B cell (primary cell): ENCODE measurements around the gene IFRD1. TPM values are rescaled to one million over a fixed set of nuclear protein-coding genes. Genes with fewer than 3 reads are reported as not detected.

Experiments used
- ATAC-seq: fragments of 200-7000 bp; cut with Tn5 transposase; one replicate; pipeline ENCODE4 v1.10.0; 2021; ENCODE audit warnings: low read depth, mild to moderate bottlenecking, moderate number of reproducible peaks, moderate library complexity
- CTCF ChIA-PET: fragments of 350-600 bp; sonication (Branson Sonifier 250); formaldehyde crosslinking; loops from one replicate; lab custom pipeline; 2021; ENCODE audit warnings: antibody characterized with exemption, inconsistent platforms; lab: Charles Lee
- POLR2A ChIA-PET: fragments of 350-600 bp; sonication (Branson Sonifier 250); formaldehyde crosslinking; loops from one replicate; lab custom pipeline; 2021; ENCODE audit warnings: antibody characterized with exemption; lab: Charles Lee
- DNase-seq: peaks from one replicate; pipeline ENCODE4 v3.0.0; 2013
- H2AFZ ChIP-seq: 2 replicates; pipeline ENCODE4 v1.6.1; 2012; ENCODE audit warnings: mild to moderate bottlenecking, low read depth, low read length; ENCODE audit not compliant: insufficient read depth, poor library complexity, severe bottlenecking
- H3K27ac ChIP-seq, 2 donors: 1 replicate in 1 of 2; 2 replicates in 1 of 2; pipeline ENCODE4 v1.5.1; 2012 to 2013; ENCODE audit warnings: low read length in 2 of 2, mild to moderate bottlenecking in 2 of 2, moderate library complexity in 1 of 2
- H3K27me3 ChIP-seq, 4 experiments: fragments of 200-600 bp in 1 of 4; sonication (generic) in 1 of 4; replicated peaks in 1 of 4; 1 replicate in 2 of 4; 2 replicates in 2 of 4; pipeline versions ENCODE4 v1.6.1 to v1.7.0; 2013 to 2016; ENCODE audit warnings: low read length in 3 of 4, mild to moderate bottlenecking in 2 of 4, mixed read lengths in 1 of 4, moderate library complexity in 1 of 4; ENCODE audit not compliant: insufficient read depth in 4 of 4, control insufficient read depth in 3 of 4; ENCODE audit errors: control extremely low read depth in 1 of 4
- H3K36me3 ChIP-seq, 2 experiments: replicated peaks in 1 of 2; 1 replicate in 1 of 2; 2 replicates in 1 of 2; pipeline versions ENCODE4 v1.6.1 to v1.7.1; 2013; ENCODE audit warnings: low read length in 1 of 2; ENCODE audit not compliant: insufficient read depth in 2 of 2, control insufficient read depth in 1 of 2; ENCODE audit errors: control extremely low read depth in 1 of 2, extremely low read depth in 1 of 2
- H3K4me1 ChIP-seq, 2 donors: fragments of 200-600 bp in 1 of 2; sonication (generic) in 1 of 2; 1 replicate in 1 of 2; 2 replicates in 1 of 2; pipeline versions ENCODE4 v1.5.1 to v1.6.1; 2013 to 2017; ENCODE audit warnings: low read length in 2 of 2; ENCODE audit not compliant: control insufficient read depth in 2 of 2, insufficient read depth in 2 of 2
- H3K4me2 ChIP-seq: replicated peaks from 2 replicates; pipeline ENCODE3; 2012; ENCODE audit warnings: mild to moderate bottlenecking, low read depth, low read length; ENCODE audit not compliant: poor library complexity, severe bottlenecking
- H3K4me3 ChIP-seq, 5 experiments: fragments of 200-600 bp in 1 of 5; sonication (generic) in 1 of 5; 1 replicate in 3 of 5; 2 replicates in 2 of 5; pipeline versions ENCODE4 v1.5.1 to v1.7.0; 2011 to 2016; ENCODE audit warnings: low read length in 4 of 5, mild to moderate bottlenecking in 4 of 5, low read depth in 2 of 5, control low read depth in 1 of 5, moderate library complexity in 1 of 5; ENCODE audit not compliant: insufficient read depth in 1 of 5; ENCODE audit errors: control extremely low read depth in 1 of 5, extremely low read depth in 1 of 5
- H3K79me2 ChIP-seq: fragments of 200-600 bp; sonication (generic); one replicate; pipeline ENCODE4 v1.6.0; 2016; ENCODE audit warnings: low read length; ENCODE audit not compliant: control insufficient read depth, insufficient read depth
- H3K9ac ChIP-seq: fragments of 200-600 bp; sonication (generic); 2 replicates; pipeline ENCODE4 v1.6.1; 2017; ENCODE audit warnings: mild to moderate bottlenecking, low read length, moderate library complexity
- H3K9me3 ChIP-seq, 3 donors: one replicate each; pipeline versions ENCODE4 v1.6.1 to v1.7.1; 2013; ENCODE audit warnings: low read length in 2 of 3; ENCODE audit not compliant: control insufficient read depth in 2 of 3, insufficient read depth in 1 of 3; ENCODE audit errors: control extremely low read depth in 1 of 3
- H4K20me1 ChIP-seq: 2 replicates; pipeline ENCODE4 v1.6.0; 2012; ENCODE audit warnings: mild to moderate bottlenecking, low read length; ENCODE audit not compliant: insufficient read depth, control insufficient read depth, poor library complexity, severe bottlenecking
- H3K27ac Mint-ChIP-seq: one replicate; pipeline ENCODE4 v1.8.0; 2021; ENCODE audit warnings: mixed read lengths
- H3K27me3 Mint-ChIP-seq: one replicate; pipeline ENCODE4 v1.8.0; 2021; ENCODE audit warnings: mixed read lengths
- H3K4me1 Mint-ChIP-seq: one replicate; pipeline ENCODE4 v1.8.0; 2021; ENCODE audit warnings: mixed read lengths
- H3K4me3 Mint-ChIP-seq: one replicate; pipeline ENCODE4 v1.8.0; 2021; ENCODE audit warnings: mixed read lengths
- H3K9me3 Mint-ChIP-seq: one replicate; pipeline ENCODE4 v1.8.0; 2022; ENCODE audit warnings: mixed read lengths; ENCODE audit not compliant: insufficient read depth
- EZH2 ChIP-seq: IDR thresholded peaks from 2 replicates; pipeline ENCODE4 v1.6.1; 2012; ENCODE audit warnings: borderline replicate concordance, low read depth, mild to moderate bottlenecking, moderate library complexity, low read length; ENCODE audit not compliant: insufficient read depth, poor library complexity, severe bottlenecking
- WGBS: methylation state at CpG from one replicate; pipeline ENCODE4 v1.1.5; 2013; ENCODE audit warnings: missing lambda C conversion rate; ENCODE audit not compliant: insufficient coverage; 5-methylcytosine and 5-hydroxymethylcytosine counted together
- intact Hi-C: fragments of 100-400 bp; cut with micrococcal nuclease; formaldehyde crosslinking; loops from one replicate; pipeline ENCODE4 v1.10.0; 2022
- polyA plus RNA-seq: library from polyadenylated mRNA; depleted of rRNA; stranded (reverse); fragments of >200 nt; gene quantifications from 2 replicates; pipeline ENCODE4 v1.2.3, GENCODE V29; 2012
- total RNA-seq, 2 donors: library from RNA; stranded (reverse); fragments of 120-200 nt in 1 of 2; gene quantifications; 1 replicate in 1 of 2; 2 replicates in 1 of 2; pipeline versions ENCODE4 v1.2.3 to v1.2.4, GENCODE V29; 2013 to 2022
- TF ChIP-seq, protein P1 (sequence below): fragments of 200-600 bp; IDR thresholded peaks from one replicate; pipeline ENCODE4 v1.8.0; 2022; ENCODE audit warnings: antibody characterized with exemption, mild to moderate bottlenecking

Gene IFRD1
- total and polyA plus RNA-seq, 2 donors (not counting 1 experiment from before 2014, with no cell fraction given), result 54.1 to 106 TPM

DNA sequence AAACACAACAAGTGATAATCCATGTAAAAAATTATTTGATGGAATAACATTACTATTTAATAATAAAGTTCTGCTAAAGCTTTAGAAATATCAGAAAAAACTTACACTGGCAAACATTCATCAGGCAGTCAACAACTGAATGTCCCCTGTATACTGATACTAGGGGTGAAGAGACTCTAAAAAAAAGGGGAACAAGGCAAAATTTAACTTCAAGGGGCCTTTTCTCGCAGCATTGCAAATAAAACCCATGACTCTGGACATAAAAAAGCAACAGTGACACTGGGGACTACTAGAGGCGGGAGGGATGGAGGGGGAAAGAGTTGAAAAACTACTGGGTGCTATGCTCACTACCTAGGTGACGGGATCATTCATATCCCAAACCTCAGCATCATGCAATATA is 5.8 kb upstream of the IFRD1 start:
- no peak overlapping the region for H3K4me3 ChIP-seq
- no CpG with 5 or more reads among the region's 3 CpGs for WGBS
- intact Hi-C loops, result no loop called here
- no peaks in the 10 kb centered on the region for H3K27me3 ChIP-seq
- no peaks in the 10 kb centered on the region for H4K20me1 ChIP-seq
- H2AFZ ChIP-seq, result no peak overlapping the region
- H3K79me2 ChIP-seq, result no peaks in the 10 kb centered on the region
- H3K27ac ChIP-seq, result no peak overlapping the region
- no peak for ATAC-seq
- H3K27ac Mint-ChIP-seq, result no peak overlapping the region
- no peaks in the 10 kb centered on the region for H3K36me3 ChIP-seq
- CTCF ChIA-PET, result no interaction called here
- no peak overlapping the region for H3K4me2 ChIP-seq
- no peak overlapping the region for H3K9ac ChIP-seq
- H3K9me3 ChIP-seq, result no peaks in the 10 kb centered on the region
- DNase-seq, result no peak
- TF ChIP-seq, protein P1, sequence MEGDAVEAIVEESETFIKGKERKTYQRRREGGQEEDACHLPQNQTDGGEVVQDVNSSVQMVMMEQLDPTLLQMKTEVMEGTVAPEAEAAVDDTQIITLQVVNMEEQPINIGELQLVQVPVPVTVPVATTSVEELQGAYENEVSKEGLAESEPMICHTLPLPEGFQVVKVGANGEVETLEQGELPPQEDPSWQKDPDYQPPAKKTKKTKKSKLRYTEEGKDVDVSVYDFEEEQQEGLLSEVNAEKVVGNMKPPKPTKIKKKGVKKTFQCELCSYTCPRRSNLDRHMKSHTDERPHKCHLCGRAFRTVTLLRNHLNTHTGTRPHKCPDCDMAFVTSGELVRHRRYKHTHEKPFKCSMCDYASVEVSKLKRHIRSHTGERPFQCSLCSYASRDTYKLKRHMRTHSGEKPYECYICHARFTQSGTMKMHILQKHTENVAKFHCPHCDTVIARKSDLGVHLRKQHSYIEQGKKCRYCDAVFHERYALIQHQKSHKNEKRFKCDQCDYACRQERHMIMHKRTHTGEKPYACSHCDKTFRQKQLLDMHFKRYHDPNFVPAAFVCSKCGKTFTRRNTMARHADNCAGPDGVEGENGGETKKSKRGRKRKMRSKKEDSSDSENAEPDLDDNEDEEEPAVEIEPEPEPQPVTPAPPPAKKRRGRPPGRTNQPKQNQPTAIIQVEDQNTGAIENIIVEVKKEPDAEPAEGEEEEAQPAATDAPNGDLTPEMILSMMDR, result no peak
- TF ChIP-seq EZH2, result no peak
- H3K9me3 Mint-ChIP-seq, result no peaks in the 10 kb centered on the region
- POLR2A ChIA-PET, result no interaction called here
- no peaks in the 10 kb centered on the region for H3K27me3 Mint-ChIP-seq
- H3K4me3 Mint-ChIP-seq, result no peak overlapping the region
- peaks cover 2 to 3% of the 10 kb centered on the region in 2 donors for H3K4me1 ChIP-seq
- peaks cover 9% of the 10 kb centered on the region for H3K4me1 Mint-ChIP-seq

GRCh38 chr7:112446431-112446830 is 3.8 kb upstream of the IFRD1 start:
- Histone ChIP-seq H3K9me3 (no peaks in the 10 kb centered on the region), H4K20me1 (peaks cover 10% of the 10 kb centered on the region), H3K27ac (no peak overlapping the region), H3K36me3 (no peaks in the 10 kb centered on the region), H3K27me3 (no peaks in the 10 kb centered on the region), H2AFZ (no peak overlapping the region), H3K9ac (no peak overlapping the region), H3K4me1 (peaks cover 7 to 9% of the 10 kb centered on the region in 2 donors), H3K4me3 (no peak overlapping the region), H3K4me2 (no peak overlapping the region), H3K79me2 (peaks cover 11% of the 10 kb centered on the region)
- no peak for DNase-seq
- POLR2A ChIA-PET, result no interaction called here
- WGBS, result 96% methylated on average over 3 of the region's 3 CpGs
- no peaks in the 10 kb centered on the region for H3K27me3 Mint-ChIP-seq
- H3K4me3 Mint-ChIP-seq, result no peak overlapping the region
- no peak for ATAC-seq
- H3K4me1 Mint-ChIP-seq, result peaks cover 20% of the 10 kb centered on the region
- CTCF ChIA-PET, result no interaction called here
- intact Hi-C loops, result no loop called here
- TF ChIP-seq, protein P1, result no peak
- H3K9me3 Mint-ChIP-seq, result no peaks in the 10 kb centered on the region
- no peak overlapping the region for H3K27ac Mint-ChIP-seq
